B cell (primary cell): ENCODE results near the gene RBP3. TPM values are rescaled to one million over a fixed set of nuclear protein-coding genes. Genes with fewer than 3 reads are reported as not detected.

Source experiments
- ATAC-seq: fragments of 200-7000 bp; cut with Tn5 transposase; one replicate; pipeline ENCODE4 v1.10.0; 2021; ENCODE audit warnings: low read depth, mild to moderate bottlenecking, moderate number of reproducible peaks, moderate library complexity
- CTCF ChIA-PET: fragments of 350-600 bp; sonication (Branson Sonifier 250); formaldehyde crosslinking; loops from one replicate; lab custom pipeline; 2021; ENCODE audit warnings: antibody characterized with exemption, inconsistent platforms; lab: Charles Lee
- POLR2A ChIA-PET: fragments of 350-600 bp; sonication (Branson Sonifier 250); formaldehyde crosslinking; loops from one replicate; lab custom pipeline; 2021; ENCODE audit warnings: antibody characterized with exemption; lab: Charles Lee
- DNase-seq: peaks from one replicate; pipeline ENCODE4 v3.0.0; 2013
- H2AFZ ChIP-seq: 2 replicates; pipeline ENCODE4 v1.6.1; 2012; ENCODE audit warnings: mild to moderate bottlenecking, low read depth, low read length; ENCODE audit not compliant: insufficient read depth, poor library complexity, severe bottlenecking
- H3K27ac ChIP-seq, 2 donors: 1 replicate in 1 of 2; 2 replicates in 1 of 2; pipeline ENCODE4 v1.5.1; 2012 to 2013; ENCODE audit warnings: low read length in 2 of 2, mild to moderate bottlenecking in 2 of 2, moderate library complexity in 1 of 2
- H3K27me3 ChIP-seq, 4 experiments: fragments of 200-600 bp in 1 of 4; sonication (generic) in 1 of 4; replicated peaks in 1 of 4; 1 replicate in 2 of 4; 2 replicates in 2 of 4; pipeline versions ENCODE4 v1.6.1 to v1.7.0; 2013 to 2016; ENCODE audit warnings: low read length in 3 of 4, mild to moderate bottlenecking in 2 of 4, mixed read lengths in 1 of 4, moderate library complexity in 1 of 4; ENCODE audit not compliant: insufficient read depth in 4 of 4, control insufficient read depth in 3 of 4; ENCODE audit errors: control extremely low read depth in 1 of 4
- H3K36me3 ChIP-seq, 2 experiments: replicated peaks in 1 of 2; 1 replicate in 1 of 2; 2 replicates in 1 of 2; pipeline versions ENCODE4 v1.6.1 to v1.7.1; 2013; ENCODE audit warnings: low read length in 1 of 2; ENCODE audit not compliant: insufficient read depth in 2 of 2, control insufficient read depth in 1 of 2; ENCODE audit errors: control extremely low read depth in 1 of 2, extremely low read depth in 1 of 2
- H3K4me1 ChIP-seq, 2 donors: fragments of 200-600 bp in 1 of 2; sonication (generic) in 1 of 2; 1 replicate in 1 of 2; 2 replicates in 1 of 2; pipeline versions ENCODE4 v1.5.1 to v1.6.1; 2013 to 2017; ENCODE audit warnings: low read length in 2 of 2; ENCODE audit not compliant: control insufficient read depth in 2 of 2, insufficient read depth in 2 of 2
- H3K4me2 ChIP-seq: replicated peaks from 2 replicates; pipeline ENCODE3; 2012; ENCODE audit warnings: mild to moderate bottlenecking, low read depth, low read length; ENCODE audit not compliant: poor library complexity, severe bottlenecking
- H3K4me3 ChIP-seq, 5 experiments: fragments of 200-600 bp in 1 of 5; sonication (generic) in 1 of 5; 1 replicate in 3 of 5; 2 replicates in 2 of 5; pipeline versions ENCODE4 v1.5.1 to v1.7.0; 2011 to 2016; ENCODE audit warnings: low read length in 4 of 5, mild to moderate bottlenecking in 4 of 5, low read depth in 2 of 5, control low read depth in 1 of 5, moderate library complexity in 1 of 5; ENCODE audit not compliant: insufficient read depth in 1 of 5; ENCODE audit errors: control extremely low read depth in 1 of 5, extremely low read depth in 1 of 5
- H3K79me2 ChIP-seq: fragments of 200-600 bp; sonication (generic); one replicate; pipeline ENCODE4 v1.6.0; 2016; ENCODE audit warnings: low read length; ENCODE audit not compliant: control insufficient read depth, insufficient read depth
- H3K9ac ChIP-seq: fragments of 200-600 bp; sonication (generic); 2 replicates; pipeline ENCODE4 v1.6.1; 2017; ENCODE audit warnings: mild to moderate bottlenecking, low read length, moderate library complexity
- H3K9me3 ChIP-seq, 3 donors: one replicate each; pipeline versions ENCODE4 v1.6.1 to v1.7.1; 2013; ENCODE audit warnings: low read length in 2 of 3; ENCODE audit not compliant: control insufficient read depth in 2 of 3, insufficient read depth in 1 of 3; ENCODE audit errors: control extremely low read depth in 1 of 3
- H4K20me1 ChIP-seq: 2 replicates; pipeline ENCODE4 v1.6.0; 2012; ENCODE audit warnings: mild to moderate bottlenecking, low read length; ENCODE audit not compliant: insufficient read depth, control insufficient read depth, poor library complexity, severe bottlenecking
- H3K27ac Mint-ChIP-seq: one replicate; pipeline ENCODE4 v1.8.0; 2021; ENCODE audit warnings: mixed read lengths
- H3K27me3 Mint-ChIP-seq: one replicate; pipeline ENCODE4 v1.8.0; 2021; ENCODE audit warnings: mixed read lengths
- H3K4me1 Mint-ChIP-seq: one replicate; pipeline ENCODE4 v1.8.0; 2021; ENCODE audit warnings: mixed read lengths
- H3K4me3 Mint-ChIP-seq: one replicate; pipeline ENCODE4 v1.8.0; 2021; ENCODE audit warnings: mixed read lengths
- H3K9me3 Mint-ChIP-seq: one replicate; pipeline ENCODE4 v1.8.0; 2022; ENCODE audit warnings: mixed read lengths; ENCODE audit not compliant: insufficient read depth
- CTCF ChIP-seq: fragments of 200-600 bp; IDR thresholded peaks from one replicate; pipeline ENCODE4 v1.8.0; 2022; ENCODE audit warnings: antibody characterized with exemption, mild to moderate bottlenecking
- EZH2 ChIP-seq: IDR thresholded peaks from 2 replicates; pipeline ENCODE4 v1.6.1; 2012; ENCODE audit warnings: borderline replicate concordance, low read depth, mild to moderate bottlenecking, moderate library complexity, low read length; ENCODE audit not compliant: insufficient read depth, poor library complexity, severe bottlenecking
- WGBS: methylation state at CpG from one replicate; pipeline ENCODE4 v1.1.5; 2013; ENCODE audit warnings: missing lambda C conversion rate; ENCODE audit not compliant: insufficient coverage; 5-methylcytosine and 5-hydroxymethylcytosine counted together
- intact Hi-C: fragments of 100-400 bp; cut with micrococcal nuclease; formaldehyde crosslinking; loops from one replicate; pipeline ENCODE4 v1.10.0; 2022
- polyA plus RNA-seq: library from polyadenylated mRNA; depleted of rRNA; stranded (reverse); fragments of >200 nt; gene quantifications from 2 replicates; pipeline ENCODE4 v1.2.3, GENCODE V29; 2012
- total RNA-seq, 2 donors: library from RNA; stranded (reverse); fragments of 120-200 nt in 1 of 2; gene quantifications; 1 replicate in 1 of 2; 2 replicates in 1 of 2; pipeline versions ENCODE4 v1.2.3 to v1.2.4, GENCODE V29; 2013 to 2022

The RBP3 gene
- total and polyA plus RNA-seq, 2 donors (not counting 1 experiment from before 2014, with no cell fraction given): not detected

- Histone ChIP-seq H3K4me2 (no peak overlapping the region), H3K4me3 (no peak overlapping the region), H3K27me3 (peaks cover 0 to 6% (median under 1%) of the 10 kb centered on the region in 4 experiments), H4K20me1 (no peaks in the 10 kb centered on the region), H3K4me1 (no peaks in the 10 kb centered on the region), H3K79me2 (no peaks in the 10 kb centered on the region), H2AFZ (no peak overlapping the region), H3K9ac (no peak overlapping the region), H3K36me3 (no peaks in the 10 kb centered on the region), H3K27ac (no peak overlapping the region), H3K9me3 (no peaks in the 10 kb centered on the region)
- Mint-ChIP-seq H3K27me3 (peaks cover 22% of the 10 kb centered on the region), H3K4me3 (no peak overlapping the region), H3K4me1 (no peaks in the 10 kb centered on the region), H3K9me3 (no peaks in the 10 kb centered on the region), H3K27ac (no peak overlapping the region)
- intact Hi-C loops: no loop called here
- CTCF ChIA-PET: interaction anchor here (0.9 to 10.0 kb wide), 5 partner anchors 7 to 282 kb away, joined by 3 to 201 read pairs (median 5); no protein-coding TSS in a partner anchor
- POLR2A ChIA-PET: no interaction called here
- WGBS: 60% methylated on average over 9 of the region's 10 CpGs
- ATAC-seq (no peak), DNase-seq (no peak)
- TF ChIP-seq EZH2: no peak
- no peak for TF ChIP-seq CTCF
Observed at GRCh38 chr10:47306387-47307210, 41.6 kb upstream of the RBP3 start.

- Histone ChIP-seq H3K4me3 (no peak overlapping the region), H3K4me2 (no peak overlapping the region), H4K20me1 (no peaks in the 10 kb centered on the region), H3K27me3 (no peaks in the 10 kb centered on the region), H3K9ac (no peak overlapping the region), H2AFZ (no peak overlapping the region), H3K79me2 (no peaks in the 10 kb centered on the region), H3K27ac (no peak overlapping the region), H3K9me3 (no peaks in the 10 kb centered on the region), H3K4me1 (no peaks in the 10 kb centered on the region), H3K36me3 (no peaks in the 10 kb centered on the region)
- ChIA-PET CTCF (interaction anchor here (1.5 to 10.0 kb wide), 2 partner anchors 262 to 283 kb away, joined by 5 to 201 read pairs; no protein-coding TSS in a partner anchor), POLR2A (no interaction called here)
- 90% methylated on average over 3 of the region's 3 CpGs for WGBS
- H3K9me3 Mint-ChIP-seq: no peaks in the 10 kb centered on the region
- DNase-seq: no peak
- no peak overlapping the region for H3K4me3 Mint-ChIP-seq
- peaks cover 14% of the 10 kb centered on the region for H3K27me3 Mint-ChIP-seq
- no peak for ATAC-seq
- H3K27ac Mint-ChIP-seq: no peak overlapping the region
- TF ChIP-seq CTCF (no peak), EZH2 (no peak)
- no peaks in the 10 kb centered on the region for H3K4me1 Mint-ChIP-seq
- intact Hi-C loops: no loop called here
Observed at GRCh38 chr10:47307381-47307780, 40.8 kb upstream of the RBP3 start.
